Neural cell (in vitro differentiated cells): ENCODE results near the gene RAB27A. TPM values are rescaled to one million over a fixed set of nuclear protein-coding genes. Genes with fewer than 3 reads are reported as not detected.

Experiments
- H2AFZ ChIP-seq: fragments of 200-600, 300-800 bp; sonication (generic), shearing (Covaris generic); 2 replicates; pipeline ENCODE4 v1.6.0; 2014; ENCODE audit warnings: low read depth, mild to moderate bottlenecking, antibody characterized with exemption, low read length, moderate library complexity
- H3F3A ChIP-seq: fragments of 200-600 bp; shearing (Covaris generic); 2 replicates; pipeline ENCODE4 v1.6.1; 2016; ENCODE audit warnings: mild to moderate bottlenecking, moderate library complexity, mixed read lengths, antibody characterized with exemption, low read length; ENCODE audit not compliant: insufficient read depth, poor library complexity, severe bottlenecking
- H3K27ac ChIP-seq: fragments of 200-600, 300-800 bp; sonication (generic), shearing (Covaris generic); 2 replicates; pipeline ENCODE4 v1.5.1; 2014; ENCODE audit warnings: mild to moderate bottlenecking, low read length, moderate library complexity
- H3K27me3 ChIP-seq: fragments of 300-800, 200-600 bp; sonication (generic), shearing (Covaris generic); 2 replicates; pipeline ENCODE4 v1.6.0; 2014; ENCODE audit warnings: mild to moderate bottlenecking, low read depth, low read length, moderate library complexity; ENCODE audit not compliant: insufficient read depth
- H3K36me3 ChIP-seq: fragments of 300-800, 200-600 bp; sonication (generic), shearing (Covaris generic); 2 replicates; pipeline ENCODE4 v1.5.1; 2014; ENCODE audit warnings: mild to moderate bottlenecking, antibody characterized with exemption, low read length, moderate library complexity; ENCODE audit not compliant: insufficient read depth
- H3K4me2 ChIP-seq: fragments of 300-800, 200-600 bp; sonication (generic), shearing (Covaris generic); 2 replicates; pipeline ENCODE4 v1.6.0; 2014; ENCODE audit warnings: mild to moderate bottlenecking, low read length
- H3K4me3 ChIP-seq: fragments of 300-800, 200-600 bp; sonication (generic), shearing (Covaris generic); 2 replicates; pipeline ENCODE4 v1.5.1; 2014; ENCODE audit warnings: mild to moderate bottlenecking, low read length, moderate library complexity
- H3K79me2 ChIP-seq: fragments of 200-600 bp; shearing (Covaris generic); replicated peaks from 2 replicates; pipeline ENCODE4 v1.6.0; 2014; ENCODE audit warnings: mild to moderate bottlenecking, low read length, moderate library complexity; ENCODE audit not compliant: insufficient read depth
- H3K9ac ChIP-seq: fragments of 300-800, 200-600 bp; sonication (generic), shearing (Covaris generic); 2 replicates; pipeline ENCODE4 v1.6.1; 2016; ENCODE audit warnings: mild to moderate bottlenecking, low read length, mixed read lengths
- H3K9me2 ChIP-seq: fragments of 200-600 bp; shearing (Covaris generic); 2 replicates; pipeline ENCODE4 v1.6.1; 2016; ENCODE audit warnings: mild to moderate bottlenecking, low read length, mixed read lengths; ENCODE audit not compliant: insufficient read depth
- H3K9me3 ChIP-seq: fragments of 200-600, 300-800 bp; sonication (generic), shearing (Covaris generic); 2 replicates; pipeline ENCODE4 v1.6.1; 2016; ENCODE audit warnings: mild to moderate bottlenecking, mixed run types, low read length, moderate library complexity, mixed read lengths
- H4K20me1 ChIP-seq: fragments of 200-600 bp; shearing (Covaris generic); 2 replicates; pipeline ENCODE4 v1.6.1; 2016; ENCODE audit warnings: mild to moderate bottlenecking, mixed run types; ENCODE audit not compliant: insufficient read depth
- EP300 ChIP-seq: fragments of 450-650 bp; conservative IDR thresholded peaks from 2 replicates; pipeline ENCODE4 v1.6.1; 2014; ENCODE audit warnings: antibody characterized with exemption, mild to moderate bottlenecking, moderate library complexity; ENCODE audit not compliant: poor library complexity, severe bottlenecking
- EZH2 ChIP-seq: fragments of 200-600, 300-800 bp; shearing (Covaris generic), sonication (generic); IDR thresholded peaks from 2 replicates; pipeline ENCODE4 v1.6.1; 2014; ENCODE audit warnings: antibody characterized with exemption, low read length, borderline replicate concordance, mild to moderate bottlenecking; ENCODE audit not compliant: insufficient read depth, poor library complexity, severe bottlenecking
- MXI1 ChIP-seq: fragments of 450-650 bp; conservative IDR thresholded peaks from 2 replicates; pipeline ENCODE4 v1.6.1; 2014; ENCODE audit warnings: antibody characterized with exemption, mild to moderate bottlenecking; ENCODE audit not compliant: poor library complexity, severe bottlenecking
- POLR2AphosphoS5 ChIP-seq: IDR thresholded peaks from 2 replicates; pipeline ENCODE4 v1.6.1; 2012
- RAD21 ChIP-seq: fragments of 450-650 bp; conservative IDR thresholded peaks from 2 replicates; pipeline ENCODE4 v1.6.1; 2014; ENCODE audit warnings: antibody characterized with exemption, mild to moderate bottlenecking, moderate library complexity
- SMC3 ChIP-seq: fragments of 450-650 bp; conservative IDR thresholded peaks from 2 replicates; pipeline ENCODE4 v1.6.1; 2014; ENCODE audit warnings: antibody characterized with exemption, mild to moderate bottlenecking, moderate library complexity; ENCODE audit not compliant: poor library complexity
- TAF1 ChIP-seq: IDR thresholded peaks from 2 replicates; pipeline ENCODE4 v1.6.1; 2012; ENCODE audit warnings: low read depth
- polyA plus RNA-seq: library from polyadenylated mRNA; depleted of rRNA; stranded (reverse); fragments of >200 nt; gene quantifications from 2 replicates; pipeline ENCODE4 v1.2.3, GENCODE V29; 2014
- TF ChIP-seq, protein P1 (sequence below): fragments of 450-650 bp; IDR thresholded peaks from 2 replicates; pipeline ENCODE4 v1.5.1; 2014; ENCODE audit warnings: antibody characterized with exemption, mild to moderate bottlenecking, moderate library complexity; ENCODE audit not compliant: poor library complexity, severe bottlenecking
- TF ChIP-seq, protein P2 (sequence below): IDR thresholded peaks from 2 replicates; pipeline ENCODE4 v1.6.1; 2012; ENCODE audit warnings: borderline replicate concordance

The RAB27A gene
- polyA plus RNA-seq, 1 donor from 2014 or later: 3.7 TPM

DNA sequence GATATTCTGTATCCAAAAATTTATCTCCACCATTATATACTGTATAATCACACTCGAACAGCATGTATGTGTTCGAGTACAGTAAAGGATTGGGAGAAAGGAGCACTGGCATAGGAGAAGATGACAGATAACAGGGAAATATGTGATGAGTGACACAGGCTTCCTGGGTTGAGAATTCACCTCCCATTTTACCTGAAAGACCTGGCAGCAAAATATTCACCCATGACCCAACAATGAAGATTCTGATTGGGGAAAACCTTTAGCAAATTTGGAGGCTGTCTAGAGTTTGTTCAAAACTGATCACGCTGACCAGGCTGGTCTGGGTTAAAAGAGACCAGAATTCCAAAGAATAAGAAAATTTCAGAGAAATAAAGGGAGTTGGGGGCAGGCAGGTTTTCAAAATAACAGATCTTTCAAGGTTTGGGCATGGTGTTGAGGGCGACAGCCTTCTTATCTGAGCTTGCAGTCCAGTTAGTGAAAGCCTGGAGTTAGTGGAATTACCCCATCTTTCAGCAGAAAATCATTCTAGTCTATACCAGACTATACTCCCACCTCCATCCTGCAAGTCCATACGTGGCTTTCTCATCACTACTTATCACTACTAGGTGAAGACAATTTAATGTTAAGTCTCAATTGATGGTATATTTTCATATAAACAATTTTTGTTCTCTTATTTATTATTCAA lies 50.0 kb downstream of the RAB27A start:
- no peaks in the 10 kb centered on the region for H3K9me2 ChIP-seq
- H3K9me3 ChIP-seq: no peaks in the 10 kb centered on the region
- no peak overlapping the region for H2AFZ ChIP-seq
- H3K79me2 ChIP-seq: no peaks in the 10 kb centered on the region
- H3K27me3 ChIP-seq: no peaks in the 10 kb centered on the region
- no peak overlapping the region for H3K4me3 ChIP-seq
- no peaks in the 10 kb centered on the region for H3K36me3 ChIP-seq
- no peak overlapping the region for H3K4me2 ChIP-seq
- no peak overlapping the region for H3K27ac ChIP-seq
- no peaks in the 10 kb centered on the region for H3F3A ChIP-seq
- TF ChIP-seq TAF1 (no peak), RAD21 (no peak)
- no peak overlapping the region for H3K9ac ChIP-seq
- no peaks in the 10 kb centered on the region for H4K20me1 ChIP-seq

DNA sequence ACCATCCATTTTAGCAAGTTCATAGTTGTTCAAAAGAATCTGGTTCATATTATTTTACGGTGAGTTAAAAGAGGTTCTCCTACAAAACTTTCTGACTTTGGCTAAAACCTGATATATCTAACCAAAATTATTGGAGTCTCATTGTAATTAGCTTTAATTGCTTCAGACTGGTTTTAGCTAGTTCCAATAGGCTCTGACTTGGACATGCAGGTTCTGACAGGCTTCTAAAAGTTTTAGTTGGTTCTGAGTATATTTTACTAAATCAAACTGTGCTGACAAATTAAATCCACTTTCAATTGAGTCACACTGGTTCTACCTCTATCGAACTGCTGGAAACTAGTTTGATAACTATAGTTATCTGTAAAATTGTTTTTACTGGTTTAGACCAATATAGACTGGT lies 50.7 kb downstream of the RAB27A start:
- no peak overlapping the region for H3K4me2 ChIP-seq
- H3K4me3 ChIP-seq: no peak overlapping the region
- no peaks in the 10 kb centered on the region for H3K79me2 ChIP-seq
- H3K9me2 ChIP-seq: no peaks in the 10 kb centered on the region
- H4K20me1 ChIP-seq: no peaks in the 10 kb centered on the region
- H3F3A ChIP-seq: no peaks in the 10 kb centered on the region
- TF ChIP-seq MXI1: no peak
- TF ChIP-seq RAD21: no peak
- TF ChIP-seq EP300: no peak
- TF ChIP-seq POLR2AphosphoS5: no peak
- TF ChIP-seq, protein P1, sequence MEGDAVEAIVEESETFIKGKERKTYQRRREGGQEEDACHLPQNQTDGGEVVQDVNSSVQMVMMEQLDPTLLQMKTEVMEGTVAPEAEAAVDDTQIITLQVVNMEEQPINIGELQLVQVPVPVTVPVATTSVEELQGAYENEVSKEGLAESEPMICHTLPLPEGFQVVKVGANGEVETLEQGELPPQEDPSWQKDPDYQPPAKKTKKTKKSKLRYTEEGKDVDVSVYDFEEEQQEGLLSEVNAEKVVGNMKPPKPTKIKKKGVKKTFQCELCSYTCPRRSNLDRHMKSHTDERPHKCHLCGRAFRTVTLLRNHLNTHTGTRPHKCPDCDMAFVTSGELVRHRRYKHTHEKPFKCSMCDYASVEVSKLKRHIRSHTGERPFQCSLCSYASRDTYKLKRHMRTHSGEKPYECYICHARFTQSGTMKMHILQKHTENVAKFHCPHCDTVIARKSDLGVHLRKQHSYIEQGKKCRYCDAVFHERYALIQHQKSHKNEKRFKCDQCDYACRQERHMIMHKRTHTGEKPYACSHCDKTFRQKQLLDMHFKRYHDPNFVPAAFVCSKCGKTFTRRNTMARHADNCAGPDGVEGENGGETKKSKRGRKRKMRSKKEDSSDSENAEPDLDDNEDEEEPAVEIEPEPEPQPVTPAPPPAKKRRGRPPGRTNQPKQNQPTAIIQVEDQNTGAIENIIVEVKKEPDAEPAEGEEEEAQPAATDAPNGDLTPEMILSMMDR: no peak
- no peak for TF ChIP-seq SMC3
- TF ChIP-seq, protein P2, sequence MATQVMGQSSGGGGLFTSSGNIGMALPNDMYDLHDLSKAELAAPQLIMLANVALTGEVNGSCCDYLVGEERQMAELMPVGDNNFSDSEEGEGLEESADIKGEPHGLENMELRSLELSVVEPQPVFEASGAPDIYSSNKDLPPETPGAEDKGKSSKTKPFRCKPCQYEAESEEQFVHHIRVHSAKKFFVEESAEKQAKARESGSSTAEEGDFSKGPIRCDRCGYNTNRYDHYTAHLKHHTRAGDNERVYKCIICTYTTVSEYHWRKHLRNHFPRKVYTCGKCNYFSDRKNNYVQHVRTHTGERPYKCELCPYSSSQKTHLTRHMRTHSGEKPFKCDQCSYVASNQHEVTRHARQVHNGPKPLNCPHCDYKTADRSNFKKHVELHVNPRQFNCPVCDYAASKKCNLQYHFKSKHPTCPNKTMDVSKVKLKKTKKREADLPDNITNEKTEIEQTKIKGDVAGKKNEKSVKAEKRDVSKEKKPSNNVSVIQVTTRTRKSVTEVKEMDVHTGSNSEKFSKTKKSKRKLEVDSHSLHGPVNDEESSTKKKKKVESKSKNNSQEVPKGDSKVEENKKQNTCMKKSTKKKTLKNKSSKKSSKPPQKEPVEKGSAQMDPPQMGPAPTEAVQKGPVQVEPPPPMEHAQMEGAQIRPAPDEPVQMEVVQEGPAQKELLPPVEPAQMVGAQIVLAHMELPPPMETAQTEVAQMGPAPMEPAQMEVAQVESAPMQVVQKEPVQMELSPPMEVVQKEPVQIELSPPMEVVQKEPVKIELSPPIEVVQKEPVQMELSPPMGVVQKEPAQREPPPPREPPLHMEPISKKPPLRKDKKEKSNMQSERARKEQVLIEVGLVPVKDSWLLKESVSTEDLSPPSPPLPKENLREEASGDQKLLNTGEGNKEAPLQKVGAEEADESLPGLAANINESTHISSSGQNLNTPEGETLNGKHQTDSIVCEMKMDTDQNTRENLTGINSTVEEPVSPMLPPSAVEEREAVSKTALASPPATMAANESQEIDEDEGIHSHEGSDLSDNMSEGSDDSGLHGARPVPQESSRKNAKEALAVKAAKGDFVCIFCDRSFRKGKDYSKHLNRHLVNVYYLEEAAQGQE: no peak
- no peak for TF ChIP-seq EZH2
- no peak for TF ChIP-seq TAF1
- H3K36me3 ChIP-seq: no peaks in the 10 kb centered on the region
- H3K9me3 ChIP-seq: no peaks in the 10 kb centered on the region
- no peaks in the 10 kb centered on the region for H3K27me3 ChIP-seq
- no peak overlapping the region for H3K9ac ChIP-seq
- H3K27ac ChIP-seq: no peak overlapping the region
- no peak overlapping the region for H2AFZ ChIP-seq
